ENCODE measurements around the gene COL2A1.

Gene COL2A1

GRCh38 chr12:48008950-48009349 is 4.7 kb upstream of the COL2A1 start:
- Mint-ChIP-seq H3K9me3 (no peaks in the 10 kb centered on the region), H3K27me3 (ENCODE audit: low read depth, poor library complexity) (peaks cover 79% of the 10 kb centered on the region), H3K27ac (no peak overlapping the region), H3K4me3 (no peak overlapping the region), H3K36me3 (ENCODE audit: low read depth) (no peaks in the 10 kb centered on the region), H3K4me1 (peaks cover 53% of the 10 kb centered on the region)
- TF ChIP-seq CTCF (IDR thresholded peaks at IDR 0.05), result no peak
- no peak for DNase-seq

GRCh38 chr12:48008349-48008748 is 4.1 kb upstream of the COL2A1 start:
- Mint-ChIP-seq H3K27ac (no peak overlapping the region), H3K4me1 (peaks cover 58% of the 10 kb centered on the region), H3K9me3 (no peaks in the 10 kb centered on the region), H3K36me3 (ENCODE audit: low read depth) (no peaks in the 10 kb centered on the region), H3K27me3 (ENCODE audit: low read depth, poor library complexity) (peaks cover 73% of the 10 kb centered on the region), H3K4me3 (no peak overlapping the region)
- DNase-seq, result no peak
- TF ChIP-seq CTCF (IDR thresholded peaks at IDR 0.05), result no peak

- no peaks in the 10 kb centered on the region for H3K36me3 Mint-ChIP-seq (ENCODE audit: low read depth)
- no peak for TF ChIP-seq CTCF (IDR thresholded peaks at IDR 0.05)
- DNase-seq, result no peak
- no peak overlapping the region for H3K27ac Mint-ChIP-seq
- H3K27me3 Mint-ChIP-seq (ENCODE audit: low read depth, poor library complexity), result peaks cover 61% of the 10 kb centered on the region
- peaks cover 66% of the 10 kb centered on the region for H3K4me1 Mint-ChIP-seq
- no peaks in the 10 kb centered on the region for H3K9me3 Mint-ChIP-seq
- H3K4me3 Mint-ChIP-seq, result no peak overlapping the region
Observed at GRCh38 chr12:48007206-48007605, 2.9 kb upstream of the COL2A1 start.

- H3K4me1 Mint-ChIP-seq, result peaks cover 70% of the 10 kb centered on the region
- H3K27ac Mint-ChIP-seq, result peak overlapping the region; percentile 87
- no peak for DNase-seq
- no peaks in the 10 kb centered on the region for H3K36me3 Mint-ChIP-seq (ENCODE audit: low read depth)
- H3K9me3 Mint-ChIP-seq, result no peaks in the 10 kb centered on the region
- no peak for TF ChIP-seq CTCF (IDR thresholded peaks at IDR 0.05)
- peak overlapping the region; percentile 93 for H3K4me3 Mint-ChIP-seq
- H3K27me3 Mint-ChIP-seq (ENCODE audit: low read depth, poor library complexity), result peaks cover 48% of the 10 kb centered on the region
Observed at GRCh38 chr12:48005750-48006021, 1.4 kb upstream of the COL2A1 start.

- Mint-ChIP-seq H3K4me1 (peaks cover 70% of the 10 kb centered on the region), H3K27me3 (ENCODE audit: low read depth, poor library complexity) (peaks cover 45% of the 10 kb centered on the region), H3K9me3 (no peaks in the 10 kb centered on the region), H3K4me3 (peak overlapping the region; percentile 93), H3K36me3 (ENCODE audit: low read depth) (peaks cover 4% of the 10 kb centered on the region), H3K27ac (peak overlapping the region; percentile 87)
- peak; percentile 46 for DNase-seq
- no peak for TF ChIP-seq CTCF (IDR thresholded peaks at IDR 0.05)
Observed at GRCh38 chr12:48005001-48005749, 899 bp upstream of the COL2A1 start.
